ENCODE data around the gene GATD1.

DNA sequence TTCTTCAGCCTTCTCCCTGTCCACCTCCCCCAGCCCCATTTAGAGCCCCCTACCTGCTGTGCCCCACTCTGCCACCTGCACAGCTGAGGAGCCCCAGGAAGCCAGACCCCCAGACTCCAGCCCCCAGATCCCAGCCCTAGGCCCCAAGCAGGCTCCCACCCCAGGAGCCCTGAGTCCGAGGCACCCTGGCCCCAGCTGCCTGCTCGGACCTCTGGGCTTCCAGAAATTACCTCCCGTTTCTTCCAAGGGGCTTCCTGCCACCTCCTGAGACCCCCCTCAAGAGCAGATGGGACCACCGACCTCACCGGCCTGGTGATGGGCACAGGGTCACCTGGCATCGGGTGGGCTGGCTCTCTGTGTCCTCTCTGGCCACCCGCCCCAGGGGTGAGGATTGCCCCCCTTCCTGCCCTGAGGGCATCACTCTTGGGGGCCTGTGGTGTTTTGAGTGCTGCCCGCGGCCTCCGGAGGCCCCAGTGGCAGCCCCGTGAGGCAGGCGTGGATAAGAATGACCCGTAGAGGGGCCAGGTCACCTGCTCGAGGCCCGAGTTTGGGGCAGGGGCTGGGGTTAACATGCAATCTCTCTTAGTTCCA is 48.3 kb downstream of the GATD1 start:
- TF ChIP-seq CTCF (conservative IDR thresholded peaks at IDR 0.05; ENCODE audit: low read length) (no peak), EZH2phosphoT487 (IDR thresholded peaks at IDR 0.05; ENCODE audit: borderline replicate concordance, low read depth, low read length) (no peak)
